ENCODE results near the gene PCMTD2. TPM values are rescaled to one million over a fixed set of nuclear protein-coding genes. Genes with fewer than 3 reads are reported as not detected.
A peak's percentile ranks its signal among the peaks of the same experiment; 100 is the strongest.
"Not testable (repeated sequence)": the region's sequence is repeated elsewhere in the genome, so short reads cannot be mapped to it uniquely, and the experiment has no call there.

The PCMTD2 gene
- total and polyA plus RNA-seq, 2 experiments from 2014 or later: 33.8 to 76.1 TPM

GRCh38 chr20:64313761-64314160 lies 58.2 kb downstream of the PCMTD2 start:
- not testable (repeated sequence) for H3K4me2 ChIP-seq; H3K4me3 ChIP-seq; H3K27ac ChIP-seq (ENCODE audit: low read depth); H3K36me3 Mint-ChIP-seq (ENCODE audit: low read depth); DNase-seq (ENCODE audit: low spot score); H3F3A ChIP-seq (replicated peaks; ENCODE audit: low read depth); H3K9me3 Mint-ChIP-seq; H3K27ac Mint-ChIP-seq; H3K4me3 Mint-ChIP-seq; H4K20me1 ChIP-seq (replicated peaks; ENCODE audit: insufficient read depth); H3K79me2 ChIP-seq (replicated peaks; ENCODE audit: insufficient read depth); H3K4me1 ChIP-seq (ENCODE audit: insufficient read depth); H3K9me2 ChIP-seq (ENCODE audit: insufficient read depth); H2AFZ ChIP-seq; H3K4me1 Mint-ChIP-seq; ATAC-seq; H3K36me3 ChIP-seq (ENCODE audit: insufficient read depth)
- peaks cover 28% of the 10 kb centered on the region for H3K27me3 ChIP-seq (ENCODE audit: insufficient read depth)
- H3K27me3 Mint-ChIP-seq (ENCODE audit: insufficient read depth, low read depth, poor library complexity): peaks cover 18% of the 10 kb centered on the region

- not testable (repeated sequence) for H3F3A ChIP-seq (replicated peaks; ENCODE audit: low read depth); H3K4me1 Mint-ChIP-seq; ATAC-seq; H3K36me3 Mint-ChIP-seq (ENCODE audit: low read depth); H3K27ac Mint-ChIP-seq; H3K9me3 Mint-ChIP-seq; H3K9me2 ChIP-seq (ENCODE audit: insufficient read depth); H2AFZ ChIP-seq; H3K4me3 ChIP-seq; H3K4me2 ChIP-seq; DNase-seq (ENCODE audit: low spot score); H4K20me1 ChIP-seq (replicated peaks; ENCODE audit: insufficient read depth); H3K36me3 ChIP-seq (ENCODE audit: insufficient read depth); H3K27ac ChIP-seq (ENCODE audit: low read depth); H3K4me1 ChIP-seq (ENCODE audit: insufficient read depth); H3K79me2 ChIP-seq (replicated peaks; ENCODE audit: insufficient read depth)
- H3K4me3 Mint-ChIP-seq: peak overlapping the region; percentile 44; the same call in 2 of the 3 replicates
- peaks cover 20% of the 10 kb centered on the region for H3K27me3 Mint-ChIP-seq (ENCODE audit: insufficient read depth, low read depth, poor library complexity)
- peak; percentile 33 for TF ChIP-seq EZH2 (IDR thresholded peaks at IDR 0.05; ENCODE audit: low read depth, unreplicated experiment)
- peaks cover 28% of the 10 kb centered on the region for H3K27me3 ChIP-seq (ENCODE audit: insufficient read depth)
These were observed 59.8 kb downstream of the PCMTD2 start for GRCh38 chr20:64315381-64315780.

DNA sequence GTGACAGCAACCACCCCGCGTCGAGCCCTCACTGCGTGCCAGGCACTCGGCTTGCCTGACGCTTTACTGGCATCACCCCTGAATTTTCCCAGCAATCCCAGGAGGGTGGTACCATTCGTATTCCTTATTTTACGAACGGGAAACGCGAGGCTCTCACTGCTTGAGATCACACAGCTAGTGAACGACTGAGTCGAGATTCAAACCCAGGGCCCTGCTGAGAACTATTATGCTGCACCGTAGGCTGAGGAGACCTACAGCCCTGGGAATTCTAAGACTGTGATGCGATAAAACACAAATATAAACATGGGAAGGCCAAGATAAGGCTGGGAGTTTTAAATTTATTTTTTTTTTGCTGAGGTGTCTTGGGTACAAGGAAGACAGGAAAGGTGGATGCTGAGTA lies 60.3 kb downstream of the PCMTD2 start:
- not testable (repeated sequence) for H3K4me1 Mint-ChIP-seq; H4K20me1 ChIP-seq (replicated peaks; ENCODE audit: insufficient read depth); H3K27ac Mint-ChIP-seq; H3K36me3 Mint-ChIP-seq (ENCODE audit: low read depth); H3K79me2 ChIP-seq (replicated peaks; ENCODE audit: insufficient read depth); DNase-seq (ENCODE audit: low spot score); H3K36me3 ChIP-seq (ENCODE audit: insufficient read depth); H3K9me3 Mint-ChIP-seq; H3K27ac ChIP-seq (ENCODE audit: low read depth); H3F3A ChIP-seq (replicated peaks; ENCODE audit: low read depth); H3K9me2 ChIP-seq (ENCODE audit: insufficient read depth); H3K4me1 ChIP-seq (ENCODE audit: insufficient read depth)
- H3K4me3 ChIP-seq: peak overlapping the region; percentile 50
- peak overlapping the region; percentile 73; the same call in 1 of the 2 replicates for H2AFZ ChIP-seq
- TF ChIP-seq EZH2 (IDR thresholded peaks at IDR 0.05; ENCODE audit: low read depth, unreplicated experiment): peak; percentile 69
- ATAC-seq: peak; percentile 51
- H3K27me3 ChIP-seq (ENCODE audit: insufficient read depth): peaks cover 28% of the 10 kb centered on the region
- peak overlapping the region; percentile 73 for H3K4me3 Mint-ChIP-seq
- peak overlapping the region; percentile 75 for H3K4me2 ChIP-seq
- H3K27me3 Mint-ChIP-seq (ENCODE audit: insufficient read depth, low read depth, poor library complexity): peaks cover 20% of the 10 kb centered on the region

DNA sequence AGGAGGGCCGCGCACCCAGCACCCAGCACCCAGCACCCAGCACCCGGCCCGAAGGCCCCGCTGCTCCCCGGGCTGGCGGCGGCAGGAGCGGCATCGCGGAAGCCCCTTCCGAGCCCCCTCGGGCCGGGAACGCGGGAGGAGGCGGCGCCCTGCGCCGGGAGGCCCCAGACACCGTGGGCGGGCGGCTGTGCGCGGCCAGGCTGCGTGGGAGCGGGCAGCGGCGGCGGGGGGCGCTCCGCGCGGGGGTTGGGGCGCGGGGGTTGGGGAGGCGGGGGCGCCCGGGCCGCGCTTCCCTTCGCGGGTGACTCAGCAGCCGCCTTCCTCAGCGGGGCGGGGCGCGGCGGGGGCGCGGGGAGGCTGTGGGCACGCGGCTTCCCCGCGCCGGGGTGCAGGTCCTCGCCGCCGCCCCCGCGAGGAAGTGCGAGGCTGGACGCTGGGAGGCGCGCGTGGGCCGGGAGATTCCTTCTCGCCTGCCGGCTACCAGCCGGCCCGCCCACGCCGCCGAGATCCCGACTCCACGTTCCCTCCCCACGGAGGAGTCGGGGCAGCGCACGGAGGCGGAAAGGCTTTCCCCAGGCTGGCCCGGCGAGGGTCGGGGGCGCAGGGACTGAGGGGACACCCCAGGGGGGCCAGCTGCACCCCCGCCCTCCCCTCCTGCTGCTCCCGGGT lies 61.0 kb downstream of the PCMTD2 start:
- not testable (repeated sequence) for DNase-seq (ENCODE audit: low spot score); H3K27ac Mint-ChIP-seq; H3K36me3 Mint-ChIP-seq (ENCODE audit: low read depth); H3F3A ChIP-seq (replicated peaks; ENCODE audit: low read depth); H3K79me2 ChIP-seq (replicated peaks; ENCODE audit: insufficient read depth); H3K9me3 Mint-ChIP-seq; H3K4me1 ChIP-seq (ENCODE audit: insufficient read depth); H3K27ac ChIP-seq (ENCODE audit: low read depth); H3K9me2 ChIP-seq (ENCODE audit: insufficient read depth); H4K20me1 ChIP-seq (replicated peaks; ENCODE audit: insufficient read depth); H3K36me3 ChIP-seq (ENCODE audit: insufficient read depth); H2AFZ ChIP-seq; H3K4me1 Mint-ChIP-seq
- H3K4me2 ChIP-seq: peak overlapping the region; percentile 76
- ATAC-seq: peak; percentile 38
- peak in 1 of 2 experiments; percentile 44; a peak in 2 of 4 replicates for TF ChIP-seq CTCF (conservative IDR thresholded peaks at IDR 0.05; ENCODE audit: low read depth in 2 of 2)
- Mint-ChIP-seq H3K27me3 (ENCODE audit: insufficient read depth, low read depth, poor library complexity) (peaks cover 20% of the 10 kb centered on the region), H3K4me3 (peak overlapping the region; percentile 73; the same call in 2 of the 3 replicates)
- H3K4me3 ChIP-seq: peak overlapping the region; percentile 56
- peaks cover 28% of the 10 kb centered on the region for H3K27me3 ChIP-seq (ENCODE audit: insufficient read depth)

- not testable (repeated sequence) for H4K20me1 ChIP-seq (replicated peaks; ENCODE audit: insufficient read depth); H3K27ac ChIP-seq (ENCODE audit: low read depth); H3F3A ChIP-seq (replicated peaks; ENCODE audit: low read depth); H3K4me3 Mint-ChIP-seq; H3K36me3 ChIP-seq (ENCODE audit: insufficient read depth); DNase-seq (ENCODE audit: low spot score); H3K79me2 ChIP-seq (replicated peaks; ENCODE audit: insufficient read depth); H3K9me2 ChIP-seq (ENCODE audit: insufficient read depth); H3K4me1 Mint-ChIP-seq; H3K36me3 Mint-ChIP-seq (ENCODE audit: low read depth); H2AFZ ChIP-seq; H3K4me1 ChIP-seq (ENCODE audit: insufficient read depth); H3K4me2 ChIP-seq; H3K9me3 Mint-ChIP-seq; H3K4me3 ChIP-seq; H3K27ac Mint-ChIP-seq
- ATAC-seq: peak; percentile 34
- H3K27me3 ChIP-seq (ENCODE audit: insufficient read depth): peaks cover 28% of the 10 kb centered on the region
- H3K27me3 Mint-ChIP-seq (ENCODE audit: insufficient read depth, low read depth, poor library complexity): peaks cover 20% of the 10 kb centered on the region
These were observed 61.8 kb downstream of the PCMTD2 start for GRCh38 chr20:64317331-64317730.

- H3K27ac Mint-ChIP-seq; ATAC-seq; H3K4me3 Mint-ChIP-seq; H4K20me1 ChIP-seq (replicated peaks; ENCODE audit: insufficient read depth); H3K9me2 ChIP-seq (ENCODE audit: insufficient read depth); H3K36me3 Mint-ChIP-seq (ENCODE audit: low read depth); H3K79me2 ChIP-seq (replicated peaks; ENCODE audit: insufficient read depth); H3F3A ChIP-seq (replicated peaks; ENCODE audit: low read depth); H3K4me2 ChIP-seq; H2AFZ ChIP-seq; H3K4me1 ChIP-seq (ENCODE audit: insufficient read depth); H3K4me1 Mint-ChIP-seq; H3K4me3 ChIP-seq; H3K9me3 Mint-ChIP-seq; H3K36me3 ChIP-seq (ENCODE audit: insufficient read depth); DNase-seq (ENCODE audit: low spot score); H3K27ac ChIP-seq (ENCODE audit: low read depth): not testable (repeated sequence)
- H3K27me3 Mint-ChIP-seq (ENCODE audit: insufficient read depth, low read depth, poor library complexity): peaks cover 20% of the 10 kb centered on the region
- peaks cover 28% of the 10 kb centered on the region for H3K27me3 ChIP-seq (ENCODE audit: insufficient read depth)
These were observed 62.5 kb downstream of the PCMTD2 start for GRCh38 chr20:64318056-64318455.
